ENCODE data around the gene ACOX1.
"Not testable (repeated sequence)": the region's sequence is repeated elsewhere in the genome, so short reads cannot be mapped to it uniquely, and the experiment has no call there.

The ACOX1 gene

DNA sequence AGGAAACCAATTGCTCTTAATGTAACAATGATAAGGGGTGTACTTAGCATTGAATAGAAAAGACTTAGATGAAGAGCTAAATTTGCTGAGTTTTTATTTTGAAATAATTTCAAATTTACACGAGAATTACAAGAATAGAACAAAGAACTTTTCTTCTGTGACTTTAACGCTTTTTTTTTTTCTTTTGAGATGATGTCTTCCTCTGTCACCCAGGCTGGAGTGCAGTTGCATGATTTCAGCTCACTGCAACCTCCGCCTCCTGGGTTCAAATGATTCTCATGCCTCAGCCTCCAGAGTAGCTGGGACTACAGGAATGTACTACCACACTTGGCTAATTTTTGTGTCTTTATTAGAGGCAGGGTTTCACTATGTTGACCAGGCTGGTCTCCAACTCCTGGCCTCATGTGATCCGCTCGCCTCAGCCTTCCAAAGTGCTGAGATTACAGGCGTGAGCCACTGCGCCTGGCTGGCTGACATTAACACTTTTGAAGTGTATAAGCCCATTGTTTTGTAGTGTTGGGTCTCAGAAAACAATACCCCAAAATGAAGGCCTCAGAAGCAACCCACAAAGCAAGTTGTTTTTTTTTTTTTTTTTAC, 2.2 kb upstream of the ACOX1 start:
- no peak for DNase-seq (ENCODE audit: low spot score)

GRCh38 chr17:75980188-75981018, 1.4 kb upstream of the ACOX1 start:
- DNase-seq (ENCODE audit: low spot score) = no peak

DNA sequence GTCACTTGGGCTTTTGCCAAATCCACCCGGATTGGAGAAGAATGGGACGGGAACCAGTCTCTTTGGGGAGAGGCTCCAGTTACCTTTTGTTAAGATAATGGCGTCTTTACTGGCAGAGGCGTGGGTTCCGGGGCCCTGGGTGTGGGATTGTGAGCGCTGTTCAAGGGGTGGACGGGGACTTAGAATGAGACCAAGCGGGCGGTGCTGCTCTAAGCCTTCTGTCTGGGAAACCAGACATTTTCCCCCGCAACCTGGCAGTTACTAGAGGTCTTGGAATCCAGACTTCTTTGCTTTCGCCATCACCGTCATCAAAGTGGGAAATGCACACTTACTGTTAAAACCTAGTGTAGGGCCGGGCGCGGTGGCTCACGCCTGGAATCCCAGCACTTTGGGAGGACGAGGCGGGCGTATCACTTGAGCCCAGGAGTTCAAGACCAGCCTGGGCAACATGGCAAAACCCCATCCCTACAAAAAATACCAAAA, 780 bp upstream of the ACOX1 start:
- DNase-seq (ENCODE audit: low spot score) = no peak

DNA sequence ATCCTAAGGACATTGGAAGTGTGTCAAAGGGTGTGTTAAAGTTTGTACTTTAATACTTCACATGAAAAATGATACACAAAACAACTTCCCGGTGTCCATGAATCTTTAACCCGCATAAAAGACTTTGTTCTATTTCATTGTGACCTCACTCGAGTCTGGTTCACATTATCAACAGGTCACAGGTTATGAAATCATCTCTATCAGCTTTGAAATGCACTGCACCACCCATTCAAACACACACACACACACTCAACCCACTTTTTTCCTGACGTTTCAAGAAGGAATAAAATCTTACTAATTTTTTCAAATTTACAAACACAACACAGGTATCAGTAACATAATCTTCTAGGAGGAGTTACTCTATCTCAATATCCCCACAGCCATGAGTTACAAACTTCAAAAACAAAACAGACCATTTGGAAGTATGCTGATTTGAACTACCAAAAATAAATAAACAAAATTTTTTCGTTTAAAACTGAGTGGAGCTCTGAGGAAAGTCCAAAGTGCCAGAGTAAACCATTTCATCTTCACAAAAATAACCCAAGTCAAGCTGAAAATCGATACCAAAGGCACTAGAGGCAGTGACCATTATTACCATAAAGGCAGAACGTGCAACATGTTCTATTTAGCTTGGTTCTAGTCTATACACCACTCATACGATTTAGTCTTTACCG, 2.7 kb downstream of the ACOX1 start:
- DNase-seq (ENCODE audit: low spot score) = no peak

- DNase-seq (ENCODE audit: low spot score) = no peak
Observed at GRCh38 chr17:75975757-75976174, 3.2 kb downstream of the ACOX1 start.

- not testable (repeated sequence) for DNase-seq (ENCODE audit: low spot score)
Observed at GRCh38 chr17:75975187-75975586, 3.8 kb downstream of the ACOX1 start.

DNA sequence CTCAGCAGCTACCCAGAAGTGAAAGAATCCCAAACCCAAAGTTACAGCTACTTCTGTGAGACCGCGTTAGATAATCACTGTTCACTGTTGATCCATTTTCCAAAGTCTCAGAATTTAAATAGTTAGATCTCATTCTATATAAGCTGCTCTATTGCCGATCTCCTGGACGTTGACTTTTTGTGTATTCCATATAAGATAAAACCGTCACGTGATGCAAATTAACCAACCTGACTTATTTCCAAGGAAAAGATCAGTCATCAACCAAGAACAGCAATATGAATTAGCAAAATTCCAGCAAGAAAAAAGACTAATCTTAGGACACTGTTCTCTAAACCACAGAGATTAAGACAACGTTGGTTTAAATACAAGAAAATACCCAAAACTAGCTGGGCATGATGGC, 8.3 kb downstream of the ACOX1 start:
- DNase-seq (ENCODE audit: low spot score) = no peak

DNA sequence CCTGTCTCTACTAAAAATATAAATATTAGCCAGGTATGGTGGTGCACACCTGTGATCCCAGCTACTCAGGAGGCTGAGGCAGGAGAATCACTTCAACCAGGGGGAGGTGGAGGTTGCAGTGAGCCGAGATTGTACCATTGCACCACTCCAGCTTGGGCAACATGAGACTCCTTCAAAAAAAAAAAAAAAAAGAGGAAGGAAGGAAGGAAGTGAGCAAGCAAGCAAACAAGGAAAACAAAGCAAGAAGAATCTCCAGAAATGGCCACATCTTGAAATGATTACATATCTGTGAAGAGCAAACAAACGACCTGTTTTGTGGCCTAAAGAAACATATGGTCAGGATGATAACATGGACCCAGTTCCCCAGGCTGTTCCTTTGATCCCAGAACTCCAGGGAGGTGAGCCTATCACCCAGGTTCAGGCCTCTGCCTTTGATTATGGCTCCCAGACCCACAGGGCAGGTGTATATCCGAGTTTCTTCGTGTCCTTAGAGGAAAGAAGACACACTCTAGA, 8.9 kb downstream of the ACOX1 start:
- DNase-seq (ENCODE audit: low spot score) = no peak

DNA sequence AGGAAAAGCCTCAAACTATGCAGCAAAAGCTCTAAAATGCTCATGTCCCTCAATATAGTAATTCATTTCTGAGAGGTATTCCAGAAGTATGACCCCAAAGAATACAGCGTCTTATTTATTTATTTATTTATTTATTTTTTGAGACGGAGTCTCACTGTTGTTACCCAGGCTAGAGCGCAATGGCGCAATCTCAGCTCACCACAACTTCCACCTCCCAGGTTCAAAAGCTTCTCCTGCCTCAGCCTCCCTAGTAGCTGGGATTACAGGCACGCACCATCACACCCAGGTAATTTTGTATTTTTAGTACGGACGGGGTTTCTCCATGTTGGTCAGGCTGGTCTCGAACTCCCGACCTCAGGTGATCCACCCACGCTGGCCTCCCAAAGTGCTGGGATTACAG, 9.9 kb downstream of the ACOX1 start:
- not testable (repeated sequence) for DNase-seq (ENCODE audit: low spot score)

- DNase-seq (ENCODE audit: low spot score) = no peak
Observed at GRCh38 chr17:75965468-75965867, 13.5 kb downstream of the ACOX1 start.

- no peak for DNase-seq (ENCODE audit: low spot score)
Observed at GRCh38 chr17:75959839-75960511, 19.0 kb downstream of the ACOX1 start.

DNA sequence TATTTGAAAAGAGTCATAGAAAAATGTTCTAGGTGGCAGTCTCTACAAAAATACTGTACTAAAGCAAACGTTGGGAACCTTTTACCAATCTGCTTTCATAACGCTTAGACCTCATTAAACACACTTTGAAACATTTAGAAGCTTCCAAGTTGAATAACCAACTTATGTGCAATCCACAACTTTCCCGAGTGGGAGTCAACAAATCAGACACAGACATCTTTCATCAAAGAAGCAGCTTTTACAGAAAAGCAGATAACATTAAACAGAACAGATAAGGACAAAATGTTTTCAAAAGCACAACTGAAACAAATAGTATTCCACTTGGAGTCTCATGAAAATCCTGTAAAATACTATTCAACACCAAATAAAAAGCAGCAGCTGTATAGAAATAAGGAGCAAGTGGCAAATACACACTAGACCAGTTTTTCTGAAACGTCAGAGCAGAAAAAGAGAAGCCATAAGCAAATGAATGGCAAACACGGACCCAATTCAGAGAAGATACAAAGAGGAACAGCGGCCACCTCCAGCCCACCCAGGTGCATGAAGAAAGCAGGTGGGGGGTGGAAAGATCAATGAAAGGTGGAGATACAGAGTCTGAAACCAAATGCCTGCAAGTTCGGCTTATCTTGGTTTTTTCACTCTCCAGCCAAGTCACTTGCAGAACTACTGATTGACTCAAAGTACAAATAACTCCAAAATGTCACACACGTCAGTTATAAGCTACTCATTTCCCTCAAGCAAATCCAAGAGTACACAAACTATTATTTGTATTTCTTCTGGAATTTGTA, 19.7 kb downstream of the ACOX1 start:
- DNase-seq (ENCODE audit: low spot score) = no peak

DNA sequence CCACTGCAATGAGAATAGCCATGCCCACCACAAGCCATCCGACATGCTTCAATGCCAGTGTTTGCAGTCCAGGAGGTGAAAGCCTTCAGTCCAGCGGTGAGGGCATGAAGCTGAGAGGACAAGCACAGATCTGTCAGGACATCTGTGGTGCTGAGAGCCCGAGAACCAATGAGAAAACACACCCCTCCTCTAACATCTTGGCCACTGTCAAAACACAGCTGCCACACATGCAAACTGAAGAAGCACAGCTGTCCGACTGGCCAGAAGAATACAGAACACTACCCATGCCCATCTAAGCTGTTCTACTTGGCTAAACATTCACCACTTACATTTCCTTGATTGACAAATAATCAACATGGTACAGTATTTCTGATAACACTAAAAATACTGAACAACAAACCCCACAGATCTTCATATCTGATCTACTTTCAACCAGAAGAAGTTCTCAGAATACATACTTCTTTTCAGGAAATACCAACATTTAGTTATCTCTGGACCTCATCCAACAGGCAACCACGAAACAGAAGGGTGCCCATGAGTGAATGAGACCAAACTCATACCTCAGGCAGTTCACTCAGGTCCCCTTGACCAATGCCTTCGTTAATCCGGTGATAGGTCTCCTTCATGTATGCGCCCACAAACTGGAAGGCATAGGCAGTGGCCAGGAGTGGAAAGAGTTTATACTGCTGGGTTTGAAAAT, 28.0 kb downstream of the ACOX1 start:
- no peak for DNase-seq (ENCODE audit: low spot score)

- no peak for DNase-seq (ENCODE audit: low spot score)
Observed at GRCh38 chr17:75950421-75950820, 28.5 kb downstream of the ACOX1 start.

GRCh38 chr17:75945211-75945610, 33.8 kb downstream of the ACOX1 start:
- no peak for DNase-seq (ENCODE audit: low spot score)

GRCh38 chr17:75943491-75943890, 35.5 kb downstream of the ACOX1 start:
- no peak for DNase-seq (ENCODE audit: low spot score)

- DNase-seq (ENCODE audit: low spot score) = no peak
Observed at GRCh38 chr17:75942473-75942872, 36.5 kb downstream of the ACOX1 start.

DNA sequence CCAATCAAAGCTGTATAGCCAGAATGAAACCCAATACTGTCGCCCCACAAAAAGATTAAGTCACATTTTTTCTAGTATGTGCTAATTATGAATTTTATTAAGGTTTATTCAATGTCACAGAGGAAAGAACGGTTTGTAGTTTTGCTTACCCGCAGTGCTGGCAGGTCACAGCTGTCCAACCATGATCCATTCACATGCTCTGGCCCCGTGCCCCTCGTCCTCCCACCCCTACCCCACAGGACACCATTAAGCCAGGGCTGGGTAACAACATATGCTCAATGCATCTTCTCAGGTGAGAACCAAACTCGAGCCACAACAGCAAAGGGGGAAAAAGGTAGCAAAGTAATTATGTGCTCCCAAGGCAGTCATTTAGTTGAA, 37.5 kb downstream of the ACOX1 start:
- DNase-seq (ENCODE audit: low spot score) = no peak

GRCh38 chr17:75940727-75941441, 38.1 kb downstream of the ACOX1 start, which contains the start of gene FBF1:
Gene FBF1 (minus strand): TSS chr17:75941042. CDS start chr17:75938149, 2,893 bp downstream.
- peak; percentile 96 for DNase-seq (ENCODE audit: low spot score)

GRCh38 chr17:75937652-75938051, 41.3 kb downstream of the ACOX1 start:
- no peak for DNase-seq (ENCODE audit: low spot score)
